ENCODE data around the gene FUT3. TPM values are rescaled to one million over a fixed set of nuclear protein-coding genes. Genes with fewer than 3 reads are reported as not detected.

The FUT3 gene
- total and polyA plus RNA-seq, 2 donors (not counting 1 experiment from before 2014, with no cell fraction given): not detected

- no peaks in the 10 kb centered on the region for H3K79me2 ChIP-seq (ENCODE audit: control insufficient read depth, insufficient read depth, low read length)
- H3K4me1 ChIP-seq (ENCODE audit: control insufficient read depth, extremely low read depth, insufficient read depth, low read length): no peaks in the 10 kb centered on the region
- no peaks in the 10 kb centered on the region for H3K36me3 ChIP-seq (ENCODE audit: control insufficient read depth, insufficient read depth, low read length)
- no peak overlapping the region for H3K4me2 ChIP-seq (ENCODE audit: extremely low read depth, insufficient read depth, low read length)
- no peaks in the 10 kb centered on the region for H4K20me1 ChIP-seq (ENCODE audit: control insufficient read depth, extremely low read depth, insufficient read depth, low read length)
- no peak overlapping the region for H3K9ac ChIP-seq (ENCODE audit: insufficient read depth, low read length)
- H2AFZ ChIP-seq (ENCODE audit: low read length): no peak overlapping the region
- TF ChIP-seq EZH2 (IDR thresholded peaks at IDR 0.05; ENCODE audit: low read length, missing control alignments): no peak
- no peak for TF ChIP-seq CTCF (conservative IDR thresholded peaks at IDR 0.05 in 1 of 2, IDR thresholded peaks at IDR 0.05 in 1 of 2; ENCODE audit: low read depth in 1 of 2, low read length in 2 of 2)
- DNase-seq (ENCODE audit: low read depth in 2 of 2): no peak
- H3K27me3 ChIP-seq (ENCODE audit: control insufficient read depth, insufficient read depth, low read length): peaks cover 3% of the 10 kb centered on the region
- H3K4me3 ChIP-seq (replicated peaks in 1 of 4; ENCODE audit: control extremely low read depth in 1 of 4, insufficient read depth in 1 of 4, low read depth in 3 of 4, low read length in 4 of 4): no peak overlapping the region
- no peak overlapping the region for H3K27ac ChIP-seq (ENCODE audit: insufficient read depth, low read length)
- no peaks in the 10 kb centered on the region for H3K9me3 ChIP-seq (ENCODE audit: control insufficient read depth, insufficient read depth, low read depth, low read length)
Observed at GRCh38 chr19:5820785-5821184, 30.5 kb downstream of the FUT3 start.

GRCh38 chr19:5818594-5818993, 32.7 kb downstream of the FUT3 start:
- Histone ChIP-seq H3K9me3 (ENCODE audit: control insufficient read depth, insufficient read depth, low read depth, low read length) (no peaks in the 10 kb centered on the region), H3K36me3 (ENCODE audit: control insufficient read depth, insufficient read depth, low read length) (no peaks in the 10 kb centered on the region), H4K20me1 (ENCODE audit: control insufficient read depth, extremely low read depth, insufficient read depth, low read length) (no peaks in the 10 kb centered on the region), H3K4me3 (replicated peaks in 1 of 4; ENCODE audit: control extremely low read depth in 1 of 4, insufficient read depth in 1 of 4, low read depth in 3 of 4, low read length in 4 of 4) (no peak overlapping the region), H3K4me1 (ENCODE audit: control insufficient read depth, extremely low read depth, insufficient read depth, low read length) (no peaks in the 10 kb centered on the region), H3K4me2 (ENCODE audit: extremely low read depth, insufficient read depth, low read length) (no peak overlapping the region), H3K9ac (ENCODE audit: insufficient read depth, low read length) (no peak overlapping the region), H3K79me2 (ENCODE audit: control insufficient read depth, insufficient read depth, low read length) (no peaks in the 10 kb centered on the region), H2AFZ (ENCODE audit: low read length) (no peak overlapping the region), H3K27ac (ENCODE audit: insufficient read depth, low read length) (no peak overlapping the region), H3K27me3 (ENCODE audit: control insufficient read depth, insufficient read depth, low read length) (peaks cover 6% of the 10 kb centered on the region)
- no peak for DNase-seq (ENCODE audit: low read depth in 2 of 2)
- TF ChIP-seq EZH2 (IDR thresholded peaks at IDR 0.05; ENCODE audit: low read length, missing control alignments) (no peak), CTCF (conservative IDR thresholded peaks at IDR 0.05 in 1 of 2, IDR thresholded peaks at IDR 0.05 in 1 of 2; ENCODE audit: low read depth in 1 of 2, low read length in 2 of 2) (no peak)

GRCh38 chr19:5817218-5817617, 34.0 kb downstream of the FUT3 start:
- Histone ChIP-seq H3K36me3 (ENCODE audit: control insufficient read depth, insufficient read depth, low read length) (no peaks in the 10 kb centered on the region), H3K4me2 (ENCODE audit: extremely low read depth, insufficient read depth, low read length) (no peak overlapping the region), H3K27me3 (ENCODE audit: control insufficient read depth, insufficient read depth, low read length) (peaks cover 6% of the 10 kb centered on the region), H3K4me3 (replicated peaks in 1 of 4; ENCODE audit: control extremely low read depth in 1 of 4, insufficient read depth in 1 of 4, low read depth in 3 of 4, low read length in 4 of 4) (no peak overlapping the region), H4K20me1 (ENCODE audit: control insufficient read depth, extremely low read depth, insufficient read depth, low read length) (no peaks in the 10 kb centered on the region), H2AFZ (ENCODE audit: low read length) (no peak overlapping the region), H3K4me1 (ENCODE audit: control insufficient read depth, extremely low read depth, insufficient read depth, low read length) (no peaks in the 10 kb centered on the region), H3K27ac (ENCODE audit: insufficient read depth, low read length) (no peak overlapping the region), H3K9me3 (ENCODE audit: control insufficient read depth, insufficient read depth, low read depth, low read length) (no peaks in the 10 kb centered on the region), H3K79me2 (ENCODE audit: control insufficient read depth, insufficient read depth, low read length) (no peaks in the 10 kb centered on the region), H3K9ac (ENCODE audit: insufficient read depth, low read length) (no peak overlapping the region)
- no peak for DNase-seq (ENCODE audit: low read depth in 2 of 2)
- no peak for TF ChIP-seq CTCF (conservative IDR thresholded peaks at IDR 0.05 in 1 of 2, IDR thresholded peaks at IDR 0.05 in 1 of 2; ENCODE audit: low read depth in 1 of 2, low read length in 2 of 2)
- TF ChIP-seq EZH2 (IDR thresholded peaks at IDR 0.05; ENCODE audit: low read length, missing control alignments): no peak
